SK-N-MC (cell line): ENCODE data around the gene COLEC11.

Experiments
- DNase-seq: peaks from one replicate; pipeline ENCODE4 v3.0.0-alpha.2; 2011; ENCODE audit warnings: low read depth, low spot score
- H3K27ac ChIP-seq: fragments of 200-600 bp; sonication (generic); 2 replicates; pipeline ENCODE4 v1.5.1; 2016; ENCODE audit warnings: mixed run types
- H3K36me3 ChIP-seq: fragments of 200-600 bp; sonication (generic); 2 replicates; pipeline ENCODE4 v1.6.1; 2017; ENCODE audit warnings: antibody characterized with exemption, low read length, mixed read lengths; ENCODE audit not compliant: insufficient read depth
- H3K4me3 ChIP-seq: fragments of 200-600 bp; sonication (generic); 2 replicates; pipeline ENCODE4 v1.5.1; 2016
- H3K9ac ChIP-seq: fragments of 200-600 bp; sonication (generic); 2 replicates; pipeline ENCODE4 v1.8.0; 2017; ENCODE audit warnings: mixed run types, mixed read lengths; ENCODE audit not compliant: insufficient read length
- H3K9me3 ChIP-seq: fragments of 200-600 bp; sonication (generic); 2 replicates; pipeline ENCODE4 v1.6.1; 2017; ENCODE audit warnings: low read depth, mild to moderate bottlenecking, antibody characterized with exemption, low read length, moderate library complexity, mixed read lengths
- EZH2 ChIP-seq: fragments of 200-600 bp; sonication (generic); IDR thresholded peaks from one replicate; pipeline ENCODE4 v1.6.1; 2017; ENCODE audit warnings: antibody characterized with exemption
- FOXP2 ChIP-seq: optimal IDR thresholded peaks from 2 replicates; pipeline ENCODE3; 2011; ENCODE audit warnings: mild to moderate bottlenecking, moderate library complexity; ENCODE audit not compliant: insufficient read depth; ENCODE audit errors: extremely low read length, control extremely low read depth
- POLR2AphosphoS5 ChIP-seq: IDR thresholded peaks from 2 replicates; pipeline ENCODE4 v1.6.1; 2012; ENCODE audit warnings: mild to moderate bottlenecking, low read depth, low read length, borderline replicate concordance

Gene COLEC11

DNA sequence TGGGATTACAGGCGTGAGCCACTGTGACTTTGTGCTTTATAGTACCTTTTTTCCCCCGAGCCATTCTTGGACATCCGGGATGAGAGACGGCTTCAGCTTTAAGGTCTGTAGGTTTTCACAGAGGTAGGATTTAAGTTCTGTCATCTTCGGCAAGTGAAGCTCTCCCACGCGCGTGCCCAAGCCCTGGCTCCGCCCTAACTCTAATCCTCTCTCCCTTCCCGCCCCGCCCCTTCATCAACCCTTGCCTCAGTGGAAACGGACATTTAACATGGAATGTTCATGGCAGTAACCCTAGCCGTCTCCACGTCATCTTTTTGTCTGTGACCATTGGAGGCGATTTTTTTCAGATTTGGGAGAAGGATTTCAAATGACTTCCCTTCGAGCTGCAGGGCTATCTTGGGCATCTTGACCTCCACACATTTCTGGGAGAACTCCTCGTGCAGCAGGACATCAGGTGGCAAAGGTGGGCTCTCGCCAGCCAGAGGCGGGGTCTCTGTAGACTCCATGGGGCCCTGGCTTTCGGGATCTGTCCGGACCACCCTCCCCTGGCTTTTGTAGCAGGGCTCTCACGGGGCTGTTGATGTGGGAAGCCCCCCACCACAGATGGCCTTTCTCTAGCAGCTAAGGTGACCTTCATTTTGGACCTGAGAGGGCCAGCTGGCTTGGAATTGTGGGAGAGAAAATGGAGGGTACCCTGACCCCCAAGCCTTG, 6.8 kb downstream of the COLEC11 start:
- Histone ChIP-seq H3K9me3 (no peaks in the 10 kb centered on the region), H3K4me3 (no peak overlapping the region), H3K27ac (no peak overlapping the region), H3K36me3 (no peaks in the 10 kb centered on the region), H3K9ac (no peak overlapping the region)
- no peak for DNase-seq
- TF ChIP-seq EZH2, result no peak
- no peak for TF ChIP-seq FOXP2
- no peak for TF ChIP-seq POLR2AphosphoS5

DNA sequence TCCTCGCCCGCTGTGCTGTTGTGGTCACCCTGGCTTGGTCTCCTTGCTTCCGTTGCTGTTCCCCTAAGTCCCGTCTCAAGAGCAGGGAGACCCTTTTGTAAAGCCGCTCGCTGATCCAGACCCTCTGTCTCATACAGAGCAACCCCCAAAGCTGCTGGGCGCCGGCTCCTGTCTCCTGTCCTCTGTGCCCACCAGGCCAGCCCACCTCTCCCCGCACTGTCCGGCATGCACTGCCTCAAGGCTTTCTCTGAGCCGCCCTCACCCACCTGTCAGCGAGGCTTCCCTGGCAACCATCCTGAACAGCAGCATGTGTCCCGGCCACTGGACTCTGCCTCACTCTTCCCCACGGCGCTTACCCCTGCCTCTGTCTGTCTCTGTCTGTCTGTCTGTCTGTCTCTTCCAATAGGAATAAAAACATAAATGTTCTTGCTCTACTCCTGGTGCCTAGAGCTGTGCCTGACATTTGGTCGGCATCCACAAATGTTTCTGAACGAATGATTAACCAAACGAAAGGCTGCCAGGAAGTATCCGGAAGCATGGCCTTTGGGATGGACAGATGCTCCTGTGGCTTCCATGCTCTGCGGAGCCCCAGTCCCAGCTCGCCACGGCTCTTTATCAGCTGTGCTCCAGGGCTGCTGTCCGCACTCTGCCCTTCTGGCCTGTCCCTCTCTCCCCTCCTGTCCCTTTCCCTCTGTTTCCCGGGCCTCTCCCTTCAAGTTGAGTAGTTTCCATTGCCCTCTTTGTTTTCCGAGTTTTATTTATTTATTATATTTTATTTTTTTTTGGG, 7.8 kb downstream of the COLEC11 start:
- no peak for DNase-seq
- H3K9me3 ChIP-seq, result no peaks in the 10 kb centered on the region
- no peak overlapping the region for H3K9ac ChIP-seq
- H3K36me3 ChIP-seq, result no peaks in the 10 kb centered on the region
- H3K27ac ChIP-seq, result no peak overlapping the region
- TF ChIP-seq EZH2, result no peak
- TF ChIP-seq FOXP2, result no peak
- TF ChIP-seq POLR2AphosphoS5, result no peak
- H3K4me3 ChIP-seq, result no peak overlapping the region

DNA sequence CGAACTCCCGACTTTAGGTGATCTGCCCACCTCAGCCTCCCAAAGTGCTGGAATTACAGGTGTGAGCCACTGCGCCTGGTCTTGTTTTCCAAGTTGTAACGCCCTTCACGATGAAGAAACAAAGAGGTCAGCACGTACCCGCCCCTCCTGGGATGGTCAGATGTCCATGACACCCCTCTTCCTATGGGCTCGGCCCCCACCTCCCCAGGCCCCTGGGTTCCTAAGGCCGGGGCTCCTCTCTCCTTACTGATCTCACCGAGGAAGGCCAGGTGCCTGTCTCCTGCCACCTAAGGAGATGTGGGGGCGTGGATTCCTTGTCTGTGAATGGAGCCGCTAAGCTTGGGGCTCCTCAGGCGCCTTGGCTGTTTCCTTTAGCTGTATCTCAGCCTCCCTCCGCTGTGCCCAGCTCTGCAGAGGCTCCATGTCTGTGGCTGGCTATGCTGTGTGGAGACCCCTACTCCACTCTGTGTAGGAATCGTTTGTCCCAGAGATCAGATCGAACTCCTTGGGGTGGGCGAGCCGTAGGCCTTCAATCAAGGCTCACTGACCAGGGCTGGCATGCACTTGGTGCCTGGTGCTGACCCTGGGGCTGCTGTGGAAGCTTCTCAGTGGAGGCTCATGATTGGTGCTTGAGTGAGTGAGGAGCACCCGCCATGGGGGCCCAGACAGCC, 8.8 kb downstream of the COLEC11 start:
- no peak overlapping the region for H3K9ac ChIP-seq

DNA sequence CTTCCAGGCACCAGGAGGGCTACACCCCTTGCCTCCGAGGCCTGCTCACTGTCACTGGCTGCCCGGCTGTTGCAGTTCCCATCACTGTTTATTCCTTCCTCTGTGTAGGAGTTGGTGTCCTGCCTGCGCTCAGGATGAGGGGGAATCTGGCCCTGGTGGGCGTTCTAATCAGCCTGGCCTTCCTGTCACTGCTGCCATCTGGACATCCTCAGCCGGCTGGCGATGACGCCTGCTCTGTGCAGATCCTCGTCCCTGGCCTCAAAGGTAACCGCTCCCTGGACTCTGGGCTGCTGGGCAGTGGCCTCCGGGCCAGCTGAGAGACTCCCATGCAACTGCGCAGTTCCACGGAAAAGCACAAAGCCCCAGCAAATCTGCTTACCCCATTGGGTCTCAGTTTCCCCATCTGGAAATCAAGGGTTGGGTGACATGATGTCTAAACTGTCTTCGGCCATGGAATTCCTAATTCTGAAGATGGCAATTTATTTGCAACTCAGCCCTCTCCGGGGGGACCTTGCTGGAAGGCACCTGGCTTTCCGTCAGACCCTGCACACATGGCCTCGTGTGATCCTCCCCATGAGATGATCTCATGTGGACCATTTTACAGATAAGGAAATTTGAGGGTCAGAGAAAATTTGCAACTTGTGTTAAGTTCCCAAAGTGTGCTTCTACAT, 9.4 kb downstream of the COLEC11 start:
- DNase-seq, result no peak
- H3K4me3 ChIP-seq, result no peak overlapping the region; the same call in 1 of the 2 replicates
- TF ChIP-seq POLR2AphosphoS5 (no peak), FOXP2 (no peak), EZH2 (no peak)
- no peaks in the 10 kb centered on the region for H3K9me3 ChIP-seq
- peak overlapping the region; percentile 91 for H3K27ac ChIP-seq
- peak overlapping the region; percentile 76 for H3K9ac ChIP-seq
- no peaks in the 10 kb centered on the region for H3K36me3 ChIP-seq

More for the DNA sequence above, 8.8 kb downstream of the COLEC11 start:
- no peak for DNase-seq
- H3K9me3 ChIP-seq, result no peaks in the 10 kb centered on the region
- no peak overlapping the region for H3K4me3 ChIP-seq
- no peaks in the 10 kb centered on the region for H3K36me3 ChIP-seq
- TF ChIP-seq POLR2AphosphoS5 (no peak), EZH2 (no peak), FOXP2 (no peak)
- H3K27ac ChIP-seq, result no peak overlapping the region

DNA sequence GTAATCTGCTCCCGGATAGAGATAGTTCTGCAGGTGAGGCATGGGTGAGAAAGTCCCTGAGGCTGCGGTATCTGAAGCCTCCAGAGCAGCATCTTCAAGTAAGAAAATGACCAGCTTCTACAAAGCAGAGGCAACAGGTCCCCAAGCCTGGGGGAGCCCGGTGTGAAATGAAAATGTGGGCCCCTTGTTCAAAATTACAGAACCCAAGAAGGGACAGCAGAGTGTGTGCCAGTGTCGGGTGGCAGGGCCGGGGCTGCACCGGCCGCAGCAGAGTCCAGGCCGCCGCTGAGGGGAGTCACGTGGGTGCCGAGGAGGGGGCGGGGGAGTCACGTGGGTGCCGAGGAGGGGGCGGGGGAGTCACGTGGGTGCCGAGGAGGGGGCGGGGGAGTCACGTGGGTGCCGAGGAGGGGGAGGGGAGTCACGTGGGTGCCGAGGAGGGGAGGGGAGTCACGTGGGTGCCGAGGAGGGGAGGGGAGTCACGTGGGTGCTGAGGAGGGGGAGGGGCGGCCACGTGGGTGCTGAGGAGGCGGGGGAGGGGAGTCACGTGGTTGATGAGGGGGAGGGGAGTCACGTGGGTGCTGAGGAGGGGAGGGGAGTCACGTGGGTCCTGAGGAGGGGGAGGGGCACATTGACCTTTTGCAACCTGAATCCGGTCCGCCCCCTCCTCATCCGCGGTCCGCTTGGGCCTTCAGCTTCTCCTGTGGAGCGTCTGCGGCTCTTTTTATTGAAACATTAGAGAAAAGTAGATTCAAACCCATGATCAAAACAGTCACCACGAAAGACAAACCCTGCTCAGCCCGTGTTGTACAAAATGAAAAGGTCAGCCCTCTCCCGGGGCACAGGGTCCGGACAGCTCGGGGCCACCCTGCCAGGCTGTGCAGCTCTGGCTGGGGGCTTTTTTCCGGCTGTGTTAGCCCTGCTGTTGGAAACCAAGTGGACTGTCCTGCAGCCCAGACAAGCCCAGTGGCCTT, 10.4 kb downstream of the COLEC11 start:
- Histone ChIP-seq H3K9ac (peak overlapping the region; percentile 76), H3K4me3 (peak overlapping the region; percentile 64)
- peak; percentile 24 for DNase-seq

DNA sequence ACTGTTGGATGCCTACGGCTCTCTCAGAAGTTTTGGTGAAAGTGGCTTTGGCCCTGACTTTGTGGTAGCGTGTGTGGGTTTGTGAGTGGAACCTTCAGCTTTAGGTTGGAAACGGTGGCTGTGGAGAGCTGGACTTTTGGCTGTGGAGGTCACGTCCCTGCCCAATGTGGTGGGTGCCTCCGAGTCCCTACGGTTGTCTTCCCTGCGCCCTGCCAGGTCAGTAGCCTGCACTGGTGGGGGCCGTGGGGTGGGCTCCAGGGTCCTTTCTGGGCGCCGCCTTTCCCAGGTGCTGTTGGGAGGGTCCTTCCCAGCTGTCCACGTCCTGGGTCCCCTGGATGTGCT, 11.1 kb downstream of the COLEC11 start:
- peak overlapping the region; percentile 93 for H3K27ac ChIP-seq
- TF ChIP-seq POLR2AphosphoS5, result no peak
- TF ChIP-seq EZH2, result no peak
- TF ChIP-seq FOXP2, result no peak
- no peak overlapping the region for H3K4me3 ChIP-seq
- DNase-seq, result no peak
- no peaks in the 10 kb centered on the region for H3K9me3 ChIP-seq
- peak overlapping the region; percentile 32 for H3K9ac ChIP-seq
- no peaks in the 10 kb centered on the region for H3K36me3 ChIP-seq

More for the DNA sequence above, 10.4 kb downstream of the COLEC11 start:
- TF ChIP-seq EZH2, result no peak
- TF ChIP-seq POLR2AphosphoS5, result no peak
- TF ChIP-seq FOXP2, result no peak
- Histone ChIP-seq H3K36me3 (no peaks in the 10 kb centered on the region), H3K27ac (peak overlapping the region; percentile 93), H3K9me3 (no peaks in the 10 kb centered on the region)

DNA sequence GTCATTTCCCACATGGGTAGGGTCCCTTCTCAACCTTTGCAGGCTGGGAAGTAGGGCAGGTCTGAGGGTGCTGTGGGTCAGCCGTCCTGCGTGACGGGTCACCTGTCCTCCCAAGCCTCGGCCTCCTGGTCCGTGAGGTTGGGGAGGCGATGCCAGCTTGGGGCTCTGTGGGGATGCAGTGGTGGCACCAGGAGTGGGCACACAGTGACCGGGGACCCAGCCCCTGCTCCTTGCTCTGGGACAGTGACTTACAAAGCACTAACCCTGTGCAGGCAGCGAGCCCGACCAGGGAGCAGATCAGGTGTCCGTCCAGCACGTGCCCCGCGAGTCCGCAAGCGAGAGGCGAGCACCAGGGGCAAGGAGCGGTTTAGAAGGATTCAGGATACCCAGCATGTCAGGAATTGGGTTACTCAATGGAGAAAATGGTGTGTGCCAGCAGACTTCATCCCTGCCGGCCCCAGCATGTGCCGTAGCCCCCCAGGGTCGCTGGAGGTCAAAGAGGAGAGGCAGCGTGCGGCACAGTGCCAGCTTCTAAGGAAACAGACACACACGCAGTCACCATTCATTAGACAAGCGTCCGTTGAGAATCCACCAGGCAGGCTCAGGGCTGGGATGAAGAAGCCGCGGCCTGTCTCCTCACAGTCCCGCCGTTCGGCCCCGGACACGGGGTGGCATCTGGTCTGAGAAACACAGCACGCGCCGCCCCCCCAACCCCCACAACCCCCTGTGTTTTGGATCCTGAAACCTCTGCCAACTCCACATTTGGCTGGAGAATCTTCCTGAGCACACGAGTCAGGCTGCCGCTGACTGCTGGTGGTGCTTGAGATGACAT, 11.7 kb downstream of the COLEC11 start:
- no peak for DNase-seq

More for the DNA sequence above, 11.7 kb downstream of the COLEC11 start:
- no peak for TF ChIP-seq POLR2AphosphoS5
- no peak for TF ChIP-seq FOXP2
- TF ChIP-seq EZH2, result no peak
- no peak overlapping the region for H3K4me3 ChIP-seq
- no peak overlapping the region for H3K9ac ChIP-seq
- no peaks in the 10 kb centered on the region for H3K9me3 ChIP-seq
- H3K27ac ChIP-seq, result peak overlapping the region; percentile 93; the same call in 1 of the 2 replicates
- no peaks in the 10 kb centered on the region for H3K36me3 ChIP-seq
